H7 (cell line): Measurements from ENCODE around the gene CTIF. TPM values are rescaled to one million over a fixed set of nuclear protein-coding genes. Genes with fewer than 3 reads are reported as not detected.

Experiments
- DNase-seq: peaks from one replicate; pipeline ENCODE4 v3.0.0; 2012
- H3K27me3 ChIP-seq: 2 replicates; pipeline ENCODE4 v1.6.0; 2011; ENCODE audit warnings: mild to moderate bottlenecking, low read length; ENCODE audit not compliant: control insufficient read depth, insufficient read depth
- H3K36me3 ChIP-seq: replicated peaks from 2 replicates; pipeline ENCODE4 v1.5.1; 2011; ENCODE audit warnings: low read length; ENCODE audit not compliant: control insufficient read depth, insufficient read depth
- H3K4me3 ChIP-seq: 2 replicates; pipeline ENCODE4 v1.5.1; 2011; ENCODE audit warnings: low read depth, mild to moderate bottlenecking, control low read depth, low read length, moderate library complexity; ENCODE audit not compliant: insufficient read depth
- total RNA-seq: library from RNA; depleted of rRNA; stranded (reverse); fragments of >200 nt; shearing (Covaris generic); gene quantifications from 2 replicates; pipeline ENCODE4 v1.2.3, GENCODE V29; 2014

Gene CTIF
- total RNA-seq, 1 experiment from 2014 or later, result 9.8 TPM

- no peaks in the 10 kb centered on the region for H3K36me3 ChIP-seq
- no peak for DNase-seq
- H3K27me3 ChIP-seq, result no peaks in the 10 kb centered on the region
- no peak overlapping the region for H3K4me3 ChIP-seq
Measured at GRCh38 chr18:48554610-48555400, 16.0 kb downstream of the CTIF start.

GRCh38 chr18:48555465-48555995 lies 16.7 kb downstream of the CTIF start:
- Histone ChIP-seq H3K4me3 (no peak overlapping the region), H3K36me3 (no peaks in the 10 kb centered on the region), H3K27me3 (no peaks in the 10 kb centered on the region)
- DNase-seq, result no peak

- no peak for DNase-seq
- no peaks in the 10 kb centered on the region for H3K36me3 ChIP-seq
- H3K27me3 ChIP-seq, result no peaks in the 10 kb centered on the region
Measured at GRCh38 chr18:48557640-48558174, 18.9 kb downstream of the CTIF start.

GRCh38 chr18:48558248-48558647 lies 19.4 kb downstream of the CTIF start:
- Histone ChIP-seq H3K4me3 (no peak overlapping the region), H3K27me3 (no peaks in the 10 kb centered on the region), H3K36me3 (no peaks in the 10 kb centered on the region)
- no peak for DNase-seq

More at GRCh38 chr18:48557640-48558174, 18.9 kb downstream of the CTIF start:
- H3K4me3 ChIP-seq, result no peak overlapping the region

- DNase-seq, result no peak
- Histone ChIP-seq H3K27me3 (no peaks in the 10 kb centered on the region), H3K36me3 (no peaks in the 10 kb centered on the region), H3K4me3 (no peak overlapping the region)
Measured at GRCh38 chr18:48560491-48560890, 21.7 kb downstream of the CTIF start.

- no peak for DNase-seq
- Histone ChIP-seq H3K36me3 (no peaks in the 10 kb centered on the region), H3K27me3 (no peaks in the 10 kb centered on the region), H3K4me3 (no peak overlapping the region)
Measured at GRCh38 chr18:48562075-48562474, 23.2 kb downstream of the CTIF start.

- Histone ChIP-seq H3K4me3 (no peak overlapping the region), H3K27me3 (no peaks in the 10 kb centered on the region), H3K36me3 (no peaks in the 10 kb centered on the region)
- DNase-seq, result no peak
Measured at GRCh38 chr18:48563027-48563426, 24.2 kb downstream of the CTIF start.

GRCh38 chr18:48564139-48564538 lies 25.3 kb downstream of the CTIF start:
- DNase-seq, result no peak
- H3K27me3 ChIP-seq, result no peaks in the 10 kb centered on the region
- no peaks in the 10 kb centered on the region for H3K36me3 ChIP-seq
- H3K4me3 ChIP-seq, result no peak overlapping the region

- no peak overlapping the region for H3K4me3 ChIP-seq
- no peaks in the 10 kb centered on the region for H3K36me3 ChIP-seq
- H3K27me3 ChIP-seq, result no peaks in the 10 kb centered on the region
- no peak for DNase-seq
Measured at GRCh38 chr18:48565105-48565504, 26.3 kb downstream of the CTIF start.

- DNase-seq, result no peak
- no peaks in the 10 kb centered on the region for H3K27me3 ChIP-seq
- H3K36me3 ChIP-seq, result no peaks in the 10 kb centered on the region
- no peak overlapping the region for H3K4me3 ChIP-seq
Measured at GRCh38 chr18:48566589-48566988, 27.8 kb downstream of the CTIF start.

GRCh38 chr18:48567388-48567787 lies 28.6 kb downstream of the CTIF start:
- no peak overlapping the region for H3K4me3 ChIP-seq
- no peak for DNase-seq
- H3K27me3 ChIP-seq, result no peaks in the 10 kb centered on the region

GRCh38 chr18:48569139-48569914 lies 30.5 kb downstream of the CTIF start:
- H3K4me3 ChIP-seq, result no peak overlapping the region
- no peaks in the 10 kb centered on the region for H3K27me3 ChIP-seq
- H3K36me3 ChIP-seq, result no peaks in the 10 kb centered on the region
- DNase-seq, result no peak

More at GRCh38 chr18:48567388-48567787, 28.6 kb downstream of the CTIF start:
- H3K36me3 ChIP-seq, result no peaks in the 10 kb centered on the region

GRCh38 chr18:48569915-48570264 lies 31.1 kb downstream of the CTIF start:
- H3K4me3 ChIP-seq, result no peak overlapping the region
- H3K27me3 ChIP-seq, result no peaks in the 10 kb centered on the region
- no peaks in the 10 kb centered on the region for H3K36me3 ChIP-seq
- no peak for DNase-seq

GRCh38 chr18:48570313-48570712 lies 31.5 kb downstream of the CTIF start:
- H3K27me3 ChIP-seq, result no peaks in the 10 kb centered on the region
- no peaks in the 10 kb centered on the region for H3K36me3 ChIP-seq
- no peak for DNase-seq
- H3K4me3 ChIP-seq, result no peak overlapping the region
